Measurements from ENCODE around the gene WWC1. TPM values are rescaled to one million over a fixed set of nuclear protein-coding genes. Genes with fewer than 3 reads are reported as not detected.

Gene WWC1
- total RNA-seq, 3 donors from 2014 or later: 14.7 to 37.0 (median 17.2) TPM

GRCh38 chr5:168443950-168444700 lies 152.7 kb downstream of the WWC1 start:
- Histone ChIP-seq H3K4me1 (ENCODE audit: low read depth) (no peaks in the 10 kb centered on the region), H3K9me3 (no peaks in the 10 kb centered on the region), H3K36me3 (ENCODE audit: low read depth) (no peaks in the 10 kb centered on the region), H3K4me3 (no peak overlapping the region)
- DNase-seq (no peak), ATAC-seq (no peak)
- intact Hi-C loops (cut with DNase I, micrococcal nuclease): no loop called here
- TF ChIP-seq CTCF (IDR thresholded peaks at IDR 0.05): no peak

GRCh38 chr5:168446983-168447619 lies 155.7 kb downstream of the WWC1 start:
- H3K4me3 ChIP-seq: no peak overlapping the region
- DNase-seq (no peak), ATAC-seq (no peak)
- H3K36me3 ChIP-seq (ENCODE audit: low read depth): no peaks in the 10 kb centered on the region
- H3K9me3 ChIP-seq: no peaks in the 10 kb centered on the region
- no peak for TF ChIP-seq CTCF (IDR thresholded peaks at IDR 0.05)
- no peaks in the 10 kb centered on the region for H3K4me1 ChIP-seq (ENCODE audit: low read depth)
- intact Hi-C loops (cut with DNase I, micrococcal nuclease): no loop called here

- Histone ChIP-seq H3K9me3 (no peaks in the 10 kb centered on the region), H3K36me3 (ENCODE audit: low read depth) (no peaks in the 10 kb centered on the region), H3K4me3 (no peak overlapping the region), H3K4me1 (ENCODE audit: low read depth) (no peaks in the 10 kb centered on the region)
- intact Hi-C loops (cut with DNase I, micrococcal nuclease): no loop called here
- no peak for TF ChIP-seq CTCF (IDR thresholded peaks at IDR 0.05)
- DNase-seq (no peak), ATAC-seq (no peak)
Measured at GRCh38 chr5:168447808-168448207, 156.4 kb downstream of the WWC1 start.

GRCh38 chr5:168449166-168449565 lies 157.7 kb downstream of the WWC1 start:
- ATAC-seq (no peak), DNase-seq (no peak)
- no peak for TF ChIP-seq CTCF (IDR thresholded peaks at IDR 0.05)
- Histone ChIP-seq H3K4me3 (no peak overlapping the region), H3K4me1 (ENCODE audit: low read depth) (no peaks in the 10 kb centered on the region), H3K36me3 (ENCODE audit: low read depth) (no peaks in the 10 kb centered on the region), H3K9me3 (no peaks in the 10 kb centered on the region)
- intact Hi-C loops (cut with DNase I, micrococcal nuclease): no loop called here

- H3K9me3 ChIP-seq: no peaks in the 10 kb centered on the region
- no peak for ATAC-seq
- TF ChIP-seq CTCF (IDR thresholded peaks at IDR 0.05): no peak
- no peak overlapping the region for H3K4me3 ChIP-seq
- no peak for DNase-seq
- intact Hi-C loops (cut with DNase I, micrococcal nuclease): no loop called here
- H3K36me3 ChIP-seq (ENCODE audit: low read depth): no peaks in the 10 kb centered on the region
- H3K4me1 ChIP-seq (ENCODE audit: low read depth): no peaks in the 10 kb centered on the region
Measured at GRCh38 chr5:168451565-168451964, 160.1 kb downstream of the WWC1 start.
